Measurements from ENCODE around the gene SMC1A.

GRCh38 chrX:53438174-53438831 is 15.8 kb upstream of the SMC1A start:
- TF ChIP-seq CTCF (IDR thresholded peaks at IDR 0.05) (no peak), POLR2A (IDR thresholded peaks at IDR 0.05) (no peak)

Measured in right lobe of liver (tissue), 4 donors.